Measurements from ENCODE around the gene ZSWIM7. TPM values are rescaled to one million over a fixed set of nuclear protein-coding genes. Genes with fewer than 3 reads are reported as not detected.
A peak's percentile ranks its signal among the peaks of the same experiment; 100 is the strongest.

The ZSWIM7 gene
- total RNA-seq, 2 experiments from 2014 or later = 11.3 to 13.0 TPM

DNA sequence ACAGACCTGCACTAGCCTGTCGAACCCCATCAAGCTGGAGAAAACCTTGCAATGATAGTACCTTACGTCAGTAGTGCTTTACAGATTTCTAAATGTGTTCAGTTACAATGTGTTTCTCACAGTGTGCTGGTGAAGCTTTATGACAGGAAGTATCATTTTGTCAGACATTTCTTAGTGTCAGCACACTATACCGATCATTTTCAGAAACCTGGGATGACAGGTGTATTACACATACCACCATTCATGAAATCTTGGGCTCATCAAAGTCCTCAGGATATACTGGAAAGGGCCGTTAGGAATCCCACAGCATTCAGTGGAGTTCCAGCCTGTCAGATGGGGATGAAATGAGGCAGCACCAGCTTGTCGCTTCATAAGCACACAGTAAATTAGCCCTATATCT lies 27.4 kb upstream of the ZSWIM7 start:
- Histone ChIP-seq H3K36me3 (ENCODE audit: insufficient read depth, low read length) (peaks cover 84% of the 10 kb centered on the region), H3K27me3 (ENCODE audit: control insufficient read depth in 1 of 2, insufficient read depth in 2 of 2, low read length in 2 of 2) (no peaks in the 10 kb centered on the region), H3K9me3 (ENCODE audit: control insufficient read depth in 1 of 2, insufficient read depth in 1 of 2, low read length in 2 of 2) (no peaks in the 10 kb centered on the region), H3K27ac (ENCODE audit: low read depth in 1 of 2, low read length in 2 of 2) (no peak overlapping the region), H3K4me1 (ENCODE audit: insufficient read depth, low read length) (no peaks in the 10 kb centered on the region), H3K4me3 (ENCODE audit: low read length) (no peak overlapping the region)
- peaks cover 99% of the 10 kb centered on the region for H3K36me3 Mint-ChIP-seq (ENCODE audit: low read depth)
- POLR2A ChIA-PET = no interaction called here
- no peak overlapping the region for H3K4me3 Mint-ChIP-seq
- peak overlapping the region; percentile 86 for H3K27ac Mint-ChIP-seq
- TF ChIP-seq, protein P1, sequence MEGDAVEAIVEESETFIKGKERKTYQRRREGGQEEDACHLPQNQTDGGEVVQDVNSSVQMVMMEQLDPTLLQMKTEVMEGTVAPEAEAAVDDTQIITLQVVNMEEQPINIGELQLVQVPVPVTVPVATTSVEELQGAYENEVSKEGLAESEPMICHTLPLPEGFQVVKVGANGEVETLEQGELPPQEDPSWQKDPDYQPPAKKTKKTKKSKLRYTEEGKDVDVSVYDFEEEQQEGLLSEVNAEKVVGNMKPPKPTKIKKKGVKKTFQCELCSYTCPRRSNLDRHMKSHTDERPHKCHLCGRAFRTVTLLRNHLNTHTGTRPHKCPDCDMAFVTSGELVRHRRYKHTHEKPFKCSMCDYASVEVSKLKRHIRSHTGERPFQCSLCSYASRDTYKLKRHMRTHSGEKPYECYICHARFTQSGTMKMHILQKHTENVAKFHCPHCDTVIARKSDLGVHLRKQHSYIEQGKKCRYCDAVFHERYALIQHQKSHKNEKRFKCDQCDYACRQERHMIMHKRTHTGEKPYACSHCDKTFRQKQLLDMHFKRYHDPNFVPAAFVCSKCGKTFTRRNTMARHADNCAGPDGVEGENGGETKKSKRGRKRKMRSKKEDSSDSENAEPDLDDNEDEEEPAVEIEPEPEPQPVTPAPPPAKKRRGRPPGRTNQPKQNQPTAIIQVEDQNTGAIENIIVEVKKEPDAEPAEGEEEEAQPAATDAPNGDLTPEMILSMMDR (IDR thresholded peaks at IDR 0.05) = no peak
- intact Hi-C loops (cut with DNase I, micrococcal nuclease) = no loop called here
- CTCF ChIA-PET = no interaction called here
- no peak for DNase-seq
- peaks cover 21% of the 10 kb centered on the region for H3K4me1 Mint-ChIP-seq (ENCODE audit: low read depth)
- ATAC-seq (ENCODE audit: poor library complexity) = no peak
- no peaks in the 10 kb centered on the region for H3K9me3 Mint-ChIP-seq
- H3K27me3 Mint-ChIP-seq = no peaks in the 10 kb centered on the region

DNA sequence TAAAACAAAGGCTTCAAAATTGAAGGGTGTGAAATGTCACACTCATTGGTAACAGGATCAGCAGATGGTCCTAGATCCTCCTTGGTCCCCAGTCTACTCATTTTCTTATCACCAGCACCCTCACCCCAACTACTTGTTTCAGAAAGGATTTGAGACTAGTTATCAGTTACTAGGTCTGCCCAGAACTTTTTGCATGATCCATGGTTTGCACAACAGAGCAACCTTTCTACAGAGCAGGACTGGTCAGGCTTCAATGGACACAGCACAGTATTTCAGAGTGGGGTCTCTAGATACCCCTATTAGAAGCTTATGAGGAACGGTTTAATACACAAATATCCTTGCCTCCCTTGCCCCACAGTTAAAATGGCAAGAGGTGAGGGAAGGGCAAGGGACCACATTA lies 25.7 kb upstream of the ZSWIM7 start:
- no peaks in the 10 kb centered on the region for H3K9me3 Mint-ChIP-seq
- no peaks in the 10 kb centered on the region for H3K4me1 ChIP-seq (ENCODE audit: insufficient read depth, low read length)
- CTCF ChIA-PET = interaction anchor here (1.3 kb wide), 1 partner anchor 12 kb away, joined by 4 read pairs; no protein-coding TSS in a partner anchor
- POLR2A ChIA-PET = interaction anchor here (1.3 kb wide), 1 partner anchor 13 kb away, joined by 4 read pairs; no protein-coding TSS in a partner anchor
- no peak overlapping the region for H3K27ac Mint-ChIP-seq
- H3K27me3 ChIP-seq (ENCODE audit: control insufficient read depth in 1 of 2, insufficient read depth in 2 of 2, low read length in 2 of 2) = no peaks in the 10 kb centered on the region
- no peak overlapping the region for H3K27ac ChIP-seq (ENCODE audit: low read depth in 1 of 2, low read length in 2 of 2)
- H3K4me3 ChIP-seq (ENCODE audit: low read length) = no peak overlapping the region
- ATAC-seq (ENCODE audit: poor library complexity) = no peak
- H3K9me3 ChIP-seq (ENCODE audit: control insufficient read depth in 1 of 2, insufficient read depth in 1 of 2, low read length in 2 of 2) = no peaks in the 10 kb centered on the region
- H3K27me3 Mint-ChIP-seq = no peaks in the 10 kb centered on the region
- peaks cover 93% of the 10 kb centered on the region for H3K36me3 Mint-ChIP-seq (ENCODE audit: low read depth)
- H3K4me1 Mint-ChIP-seq (ENCODE audit: low read depth) = peaks cover 29% of the 10 kb centered on the region
- peaks cover 75% of the 10 kb centered on the region for H3K36me3 ChIP-seq (ENCODE audit: insufficient read depth, low read length)
- intact Hi-C loops (cut with DNase I, micrococcal nuclease) = no loop called here
- TF ChIP-seq, protein P1 (IDR thresholded peaks at IDR 0.05) = no peak
- DNase-seq = no peak
- H3K4me3 Mint-ChIP-seq = no peak overlapping the region

DNA sequence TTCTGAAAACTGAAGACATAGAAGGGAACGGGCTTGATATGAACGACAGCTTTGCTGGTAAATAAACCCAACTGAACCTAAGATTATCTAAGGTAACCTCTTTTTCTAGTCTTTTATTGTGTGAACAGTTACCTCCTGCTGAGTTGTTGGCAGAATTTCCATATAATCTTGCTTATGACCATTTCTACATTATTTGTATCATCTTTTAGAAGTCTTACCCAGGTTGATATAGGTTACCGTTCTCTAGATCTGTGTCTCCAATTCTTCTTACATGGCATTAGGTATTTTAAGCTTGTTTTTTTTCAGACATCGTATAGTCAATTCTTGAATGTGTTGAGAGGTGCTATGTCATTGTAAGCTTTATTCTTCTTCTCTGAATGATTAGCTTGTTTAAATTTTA lies 24.4 kb upstream of the ZSWIM7 start:
- POLR2A ChIA-PET = no interaction called here
- no peaks in the 10 kb centered on the region for H3K9me3 Mint-ChIP-seq

More for the DNA sequence above, 24.4 kb upstream of the ZSWIM7 start:
- DNase-seq = no peak
- TF ChIP-seq, protein P1 (IDR thresholded peaks at IDR 0.05) = no peak
- no peak overlapping the region for H3K4me3 Mint-ChIP-seq
- Histone ChIP-seq H3K27ac (ENCODE audit: low read depth in 1 of 2, low read length in 2 of 2) (no peak overlapping the region), H3K9me3 (ENCODE audit: control insufficient read depth in 1 of 2, insufficient read depth in 1 of 2, low read length in 2 of 2) (no peaks in the 10 kb centered on the region), H3K27me3 (ENCODE audit: control insufficient read depth in 1 of 2, insufficient read depth in 2 of 2, low read length in 2 of 2) (no peaks in the 10 kb centered on the region), H3K4me1 (ENCODE audit: insufficient read depth, low read length) (no peaks in the 10 kb centered on the region), H3K4me3 (ENCODE audit: low read length) (no peak overlapping the region), H3K36me3 (ENCODE audit: insufficient read depth, low read length) (peaks cover 70% of the 10 kb centered on the region)
- ATAC-seq (ENCODE audit: poor library complexity) = no peak
- peaks cover 91% of the 10 kb centered on the region for H3K36me3 Mint-ChIP-seq (ENCODE audit: low read depth)
- intact Hi-C loops (cut with DNase I, micrococcal nuclease) = no loop called here
- peak overlapping the region; percentile 41 for H3K27ac Mint-ChIP-seq
- CTCF ChIA-PET = interaction anchor here (0.5 kb wide), 1 partner anchor 25 kb away, joined by 3 read pairs; no protein-coding TSS in a partner anchor
- H3K27me3 Mint-ChIP-seq = no peaks in the 10 kb centered on the region
- peaks cover 29% of the 10 kb centered on the region for H3K4me1 Mint-ChIP-seq (ENCODE audit: low read depth)

Measured in CD4-positive, alpha-beta T cell (primary cell).